Hematopoietic multipotent progenitor cell treated with erythropoietin and hydrocortisone succinate and interleukin-3 and kit ligand, for 6 days (in vitro differentiated cells): ENCODE data around the gene HELZ.
"Not testable (repeated sequence)": the region's sequence is repeated elsewhere in the genome, so short reads cannot be mapped to it uniquely, and the experiment has no call there.

Experiments
- DNase-seq: peaks from one replicate; pipeline ENCODE4 v3.0.0-alpha.2; 2015

The HELZ gene

GRCh38 chr17:67139289-67139688 is 105.7 kb downstream of the HELZ start:
- no peak for DNase-seq

- DNase-seq: no peak
Observed at GRCh38 chr17:67138392-67138791, 106.6 kb downstream of the HELZ start.

GRCh38 chr17:67137860-67138259 is 107.1 kb downstream of the HELZ start:
- DNase-seq: no peak

GRCh38 chr17:67137026-67137370 is 108.0 kb downstream of the HELZ start:
- no peak for DNase-seq

GRCh38 chr17:67136191-67137025 is 108.6 kb downstream of the HELZ start:
- DNase-seq: no peak

- no peak for DNase-seq
Observed at GRCh38 chr17:67133161-67133560, 111.8 kb downstream of the HELZ start.

- DNase-seq: no peak
Observed at GRCh38 chr17:67132366-67132765, 112.6 kb downstream of the HELZ start.

GRCh38 chr17:67130768-67131167 is 114.2 kb downstream of the HELZ start:
- no peak for DNase-seq

GRCh38 chr17:67129283-67129682 is 115.7 kb downstream of the HELZ start:
- DNase-seq: no peak

GRCh38 chr17:67128700-67129099 is 116.3 kb downstream of the HELZ start:
- DNase-seq: no peak

GRCh38 chr17:67127925-67128324 is 117.1 kb downstream of the HELZ start:
- no peak for DNase-seq

- peak; percentile 35 for DNase-seq
Observed at GRCh38 chr17:67126983-67127382, 118.0 kb downstream of the HELZ start.

GRCh38 chr17:67126543-67126942 is 118.5 kb downstream of the HELZ start:
- DNase-seq: not testable (repeated sequence)

GRCh38 chr17:67125924-67126323 is 119.1 kb downstream of the HELZ start:
- DNase-seq: no peak

GRCh38 chr17:67125417-67125816 is 119.6 kb downstream of the HELZ start:
- DNase-seq: peak; percentile 79

- DNase-seq: no peak
Observed at GRCh38 chr17:67124450-67125148, 120.4 kb downstream of the HELZ start.

- no peak for DNase-seq
Observed at GRCh38 chr17:67123699-67124098, 121.3 kb downstream of the HELZ start.

- no peak for DNase-seq
Observed at GRCh38 chr17:67121316-67121891, 123.6 kb downstream of the HELZ start.

GRCh38 chr17:67119102-67119501 is 125.9 kb downstream of the HELZ start:
- no peak for DNase-seq

GRCh38 chr17:67116045-67116575 is 128.9 kb downstream of the HELZ start:
- DNase-seq: no peak

GRCh38 chr17:67115401-67115800 is 129.6 kb downstream of the HELZ start:
- no peak for DNase-seq

- no peak for DNase-seq
Observed at GRCh38 chr17:67113486-67113885, 131.5 kb downstream of the HELZ start.

- DNase-seq: no peak
Observed at GRCh38 chr17:67111808-67112207, 133.2 kb downstream of the HELZ start.

- no peak for DNase-seq
Observed at GRCh38 chr17:67111327-67111726, 133.7 kb downstream of the HELZ start.
